ENCODE data around the gene KCNK5. TPM values are rescaled to one million over a fixed set of nuclear protein-coding genes. Genes with fewer than 3 reads are reported as not detected.

The KCNK5 gene
- total and polyA plus RNA-seq, 11 donors: 0.08 to 2.1 (median 0.27) TPM

- Histone ChIP-seq H3K4me3 (no peak overlapping the region), H3K36me3 (no peaks in the 10 kb centered on the region), H3K27me3 (no peaks in the 10 kb centered on the region), H3K4me1 (no peaks in the 10 kb centered on the region), H3K9me3 (no peaks in the 10 kb centered on the region), H3K27ac (no peak overlapping the region)
- WGBS, 4 donors: 51 to 57% (median 53%) methylated on average over 7 of the region's 7 CpGs
- intact Hi-C loops (cut with DNase I): no loop called here
- ATAC-seq: no peak
- TF ChIP-seq, protein P1, sequence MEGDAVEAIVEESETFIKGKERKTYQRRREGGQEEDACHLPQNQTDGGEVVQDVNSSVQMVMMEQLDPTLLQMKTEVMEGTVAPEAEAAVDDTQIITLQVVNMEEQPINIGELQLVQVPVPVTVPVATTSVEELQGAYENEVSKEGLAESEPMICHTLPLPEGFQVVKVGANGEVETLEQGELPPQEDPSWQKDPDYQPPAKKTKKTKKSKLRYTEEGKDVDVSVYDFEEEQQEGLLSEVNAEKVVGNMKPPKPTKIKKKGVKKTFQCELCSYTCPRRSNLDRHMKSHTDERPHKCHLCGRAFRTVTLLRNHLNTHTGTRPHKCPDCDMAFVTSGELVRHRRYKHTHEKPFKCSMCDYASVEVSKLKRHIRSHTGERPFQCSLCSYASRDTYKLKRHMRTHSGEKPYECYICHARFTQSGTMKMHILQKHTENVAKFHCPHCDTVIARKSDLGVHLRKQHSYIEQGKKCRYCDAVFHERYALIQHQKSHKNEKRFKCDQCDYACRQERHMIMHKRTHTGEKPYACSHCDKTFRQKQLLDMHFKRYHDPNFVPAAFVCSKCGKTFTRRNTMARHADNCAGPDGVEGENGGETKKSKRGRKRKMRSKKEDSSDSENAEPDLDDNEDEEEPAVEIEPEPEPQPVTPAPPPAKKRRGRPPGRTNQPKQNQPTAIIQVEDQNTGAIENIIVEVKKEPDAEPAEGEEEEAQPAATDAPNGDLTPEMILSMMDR (IDR thresholded peaks at IDR 0.05): no peak
- TF ChIP-seq POLR2A (IDR thresholded peaks at IDR 0.05): no peak
- no peak for DNase-seq
Measured at GRCh38 chr6:39188571-39188970, 40.7 kb downstream of the KCNK5 start.

GRCh38 chr6:39188098-39188450, 41.2 kb downstream of the KCNK5 start:
- H3K27ac ChIP-seq: no peak overlapping the region
- ATAC-seq (no peak), DNase-seq (no peak)
- H3K4me1 ChIP-seq: no peaks in the 10 kb centered on the region
- H3K9me3 ChIP-seq: no peaks in the 10 kb centered on the region
- no peaks in the 10 kb centered on the region for H3K36me3 ChIP-seq
- 74 to 95% (median 87%) methylated on average over 4 of the region's 4 CpGs for WGBS, 4 donors
- no peak overlapping the region for H3K4me3 ChIP-seq
- H3K27me3 ChIP-seq: no peaks in the 10 kb centered on the region
- TF ChIP-seq, protein P1 (IDR thresholded peaks at IDR 0.05): no peak
- no peak for TF ChIP-seq POLR2A (IDR thresholded peaks at IDR 0.05)
- intact Hi-C loops (cut with DNase I): no loop called here

DNA sequence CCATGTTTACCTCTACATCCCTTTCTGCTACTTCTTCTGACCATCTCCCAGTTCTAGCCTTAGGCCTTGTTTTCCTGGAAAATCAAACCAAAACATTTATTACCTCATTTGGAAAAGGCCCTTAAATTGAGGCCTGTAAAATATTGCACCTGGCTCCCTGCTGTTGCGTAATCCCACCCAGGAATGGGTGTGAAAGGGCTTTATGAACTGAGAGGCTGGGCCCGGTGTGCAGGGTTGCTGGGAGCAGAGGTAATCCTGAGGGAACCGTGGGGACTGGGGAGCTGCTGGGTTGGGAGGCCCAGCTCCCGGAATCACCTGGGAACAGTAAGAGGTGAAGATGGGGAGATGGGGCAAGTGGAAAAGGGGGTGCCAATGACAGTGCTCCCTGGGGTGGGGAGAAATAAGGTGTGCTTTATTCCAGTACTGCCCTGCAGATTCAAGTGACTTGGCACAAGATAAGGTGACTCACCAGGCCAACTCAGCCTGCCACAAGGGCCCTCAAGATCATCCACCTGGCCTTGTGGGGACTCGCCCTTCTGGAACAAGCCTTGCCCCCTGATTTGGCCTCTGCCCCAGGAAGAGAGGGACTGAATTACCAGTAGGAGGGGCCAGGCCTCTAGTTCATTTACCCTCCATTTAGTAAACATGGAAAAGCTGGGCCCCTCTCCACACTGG, 44.2 kb downstream of the KCNK5 start:
- no peak for DNase-seq
- Histone ChIP-seq H3K4me3 (no peak overlapping the region), H3K36me3 (no peaks in the 10 kb centered on the region), H3K27ac (no peak overlapping the region), H3K27me3 (no peaks in the 10 kb centered on the region), H3K9me3 (no peaks in the 10 kb centered on the region), H3K4me1 (no peaks in the 10 kb centered on the region)
- 83 to 89% (median 86%) methylated on average over 5 of the region's 5 CpGs for WGBS, 4 donors
- TF ChIP-seq, protein P1 (IDR thresholded peaks at IDR 0.05): no peak
- TF ChIP-seq POLR2A (IDR thresholded peaks at IDR 0.05): no peak
- no peak for ATAC-seq
- intact Hi-C loops (cut with DNase I): no loop called here

DNA sequence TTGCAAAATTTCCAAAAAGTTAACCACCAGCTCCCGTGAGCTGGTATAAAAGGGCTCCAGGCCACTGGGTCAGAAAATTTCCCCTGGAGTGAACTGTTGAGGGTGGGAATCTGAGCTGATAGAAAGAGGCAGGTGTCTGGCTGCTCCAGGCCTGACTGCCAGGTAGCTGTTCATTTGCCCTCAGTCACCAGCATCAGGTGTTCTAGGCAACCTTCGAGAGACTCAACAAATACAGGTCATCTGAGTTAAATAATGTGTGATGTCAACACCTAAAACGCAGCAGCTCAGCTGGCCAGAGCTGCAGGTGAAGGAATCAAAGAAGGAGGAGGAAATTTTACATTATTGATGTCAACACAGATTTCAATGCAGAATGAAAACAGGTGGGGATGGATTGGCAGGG, 46.7 kb downstream of the KCNK5 start:
- Histone ChIP-seq H3K36me3 (no peaks in the 10 kb centered on the region), H3K4me3 (no peak overlapping the region), H3K4me1 (no peaks in the 10 kb centered on the region), H3K27ac (no peak overlapping the region), H3K27me3 (no peaks in the 10 kb centered on the region), H3K9me3 (peaks cover 0 to 6% (median 0%) of the 10 kb centered on the region in 12 donors)
- TF ChIP-seq, protein P1 (IDR thresholded peaks at IDR 0.05): no peak
- TF ChIP-seq POLR2A (IDR thresholded peaks at IDR 0.05): no peak
- 77 to 84% (median 83%) methylated on average over 3 of the region's 3 CpGs for WGBS, 4 donors
- ATAC-seq (no peak), DNase-seq (no peak)
- intact Hi-C loops (cut with DNase I): no loop called here
